Progenitor cell of endocrine pancreas (in vitro differentiated cells): ENCODE measurements around the gene TECPR2. TPM values are rescaled to one million over a fixed set of nuclear protein-coding genes. Genes with fewer than 3 reads are reported as not detected.

ENCODE experiments used
- DNase-seq: peaks from one replicate; pipeline ENCODE4 v3.0.0; 2021; ENCODE audit warnings: low spot score; ENCODE audit not compliant: unreplicated experiment
- H3K27ac Mint-ChIP-seq: 2 replicates; pipeline ENCODE4 v1.8.0; 2021; ENCODE audit warnings: mild to moderate bottlenecking, moderate library complexity, mixed read lengths
- H3K27me3 Mint-ChIP-seq: 2 replicates; pipeline ENCODE4 v1.8.0; 2021; ENCODE audit warnings: mixed read lengths
- H3K36me3 Mint-ChIP-seq: 2 replicates; pipeline ENCODE4 v1.8.0; 2022; ENCODE audit warnings: mixed read lengths; ENCODE audit not compliant: insufficient read depth
- H3K4me1 Mint-ChIP-seq: 2 replicates; pipeline ENCODE4 v1.8.0; 2021; ENCODE audit warnings: low read depth, mixed read lengths
- H3K4me3 Mint-ChIP-seq: 2 replicates; pipeline ENCODE4 v1.8.0; 2021; ENCODE audit warnings: low read depth, mild to moderate bottlenecking, moderate library complexity, mixed read lengths
- H3K9me3 Mint-ChIP-seq: 2 replicates; pipeline ENCODE4 v1.8.0; 2021; ENCODE audit warnings: low read depth, mixed read lengths
- long read RNA-seq: library from polyadenylated mRNA; unstranded; transcript quantifications from one replicate; pipeline ENCODE4 v2.0.0, GENCODE V29; 2020
- total RNA-seq: library from RNA; stranded (reverse); gene quantifications from 2 replicates; pipeline ENCODE4 v1.2.1, GENCODE V29; 2021
- TF ChIP-seq, protein P1 (sequence below): fragments of 200-600 bp; sonication (generic); IDR thresholded peaks from one replicate; pipeline ENCODE4 v1.5.0; 2021; ENCODE audit warnings: antibody characterized with exemption, mild to moderate bottlenecking; ENCODE audit not compliant: unreplicated experiment

The TECPR2 gene, protein sequence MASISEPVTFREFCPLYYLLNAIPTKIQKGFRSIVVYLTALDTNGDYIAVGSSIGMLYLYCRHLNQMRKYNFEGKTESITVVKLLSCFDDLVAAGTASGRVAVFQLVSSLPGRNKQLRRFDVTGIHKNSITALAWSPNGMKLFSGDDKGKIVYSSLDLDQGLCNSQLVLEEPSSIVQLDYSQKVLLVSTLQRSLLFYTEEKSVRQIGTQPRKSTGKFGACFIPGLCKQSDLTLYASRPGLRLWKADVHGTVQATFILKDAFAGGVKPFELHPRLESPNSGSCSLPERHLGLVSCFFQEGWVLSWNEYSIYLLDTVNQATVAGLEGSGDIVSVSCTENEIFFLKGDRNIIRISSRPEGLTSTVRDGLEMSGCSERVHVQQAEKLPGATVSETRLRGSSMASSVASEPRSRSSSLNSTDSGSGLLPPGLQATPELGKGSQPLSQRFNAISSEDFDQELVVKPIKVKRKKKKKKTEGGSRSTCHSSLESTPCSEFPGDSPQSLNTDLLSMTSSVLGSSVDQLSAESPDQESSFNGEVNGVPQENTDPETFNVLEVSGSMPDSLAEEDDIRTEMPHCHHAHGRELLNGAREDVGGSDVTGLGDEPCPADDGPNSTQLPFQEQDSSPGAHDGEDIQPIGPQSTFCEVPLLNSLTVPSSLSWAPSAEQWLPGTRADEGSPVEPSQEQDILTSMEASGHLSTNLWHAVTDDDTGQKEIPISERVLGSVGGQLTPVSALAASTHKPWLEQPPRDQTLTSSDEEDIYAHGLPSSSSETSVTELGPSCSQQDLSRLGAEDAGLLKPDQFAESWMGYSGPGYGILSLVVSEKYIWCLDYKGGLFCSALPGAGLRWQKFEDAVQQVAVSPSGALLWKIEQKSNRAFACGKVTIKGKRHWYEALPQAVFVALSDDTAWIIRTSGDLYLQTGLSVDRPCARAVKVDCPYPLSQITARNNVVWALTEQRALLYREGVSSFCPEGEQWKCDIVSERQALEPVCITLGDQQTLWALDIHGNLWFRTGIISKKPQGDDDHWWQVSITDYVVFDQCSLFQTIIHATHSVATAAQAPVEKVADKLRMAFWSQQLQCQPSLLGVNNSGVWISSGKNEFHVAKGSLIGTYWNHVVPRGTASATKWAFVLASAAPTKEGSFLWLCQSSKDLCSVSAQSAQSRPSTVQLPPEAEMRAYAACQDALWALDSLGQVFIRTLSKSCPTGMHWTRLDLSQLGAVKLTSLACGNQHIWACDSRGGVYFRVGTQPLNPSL (N-terminal part only)
- 33.2 and 34.2 TPM in 2 replicates for total RNA-seq
- long read RNA-seq, partial matches to known transcripts: 14 of 18 reads
- long read RNA-seq, other reads (novel, unspliced or antisense): 4 of 18 reads

DNA sequence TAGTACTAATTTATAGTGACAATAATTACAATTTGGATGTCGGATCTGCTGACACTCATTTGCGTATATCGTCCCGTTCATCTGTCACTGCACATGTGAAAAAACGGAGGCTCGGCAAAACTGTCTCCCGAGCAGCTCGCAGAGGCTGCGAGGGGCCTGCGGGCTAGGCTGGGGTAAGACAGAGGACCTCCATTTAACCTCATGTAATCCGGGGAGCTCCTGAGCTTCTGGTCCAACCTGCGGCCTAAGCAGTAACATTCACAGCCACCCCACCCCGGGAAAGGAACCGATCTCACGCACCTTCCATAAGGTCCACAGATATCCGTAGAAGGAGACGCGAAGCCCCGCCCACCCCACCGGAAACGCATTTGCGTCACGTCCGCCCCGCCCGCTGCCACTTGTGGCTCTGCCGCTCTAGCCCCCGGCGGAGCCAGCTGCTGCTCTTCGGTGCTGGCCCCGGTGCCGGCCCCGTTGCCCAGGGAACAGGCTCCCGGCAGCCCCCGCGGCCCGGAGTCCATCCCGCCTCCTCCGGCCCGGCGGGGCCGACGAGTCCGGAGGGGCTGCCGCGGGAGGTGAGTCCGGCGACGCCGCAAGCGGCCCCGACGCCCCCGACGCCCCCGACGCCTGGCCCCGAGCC, at the start of gene TECPR2, which contains the start of gene CINP:
TECPR2 (plus strand) TSS at position 397 of the 637 bp plus-strand sequence. CDS start 13,781 bp downstream, outside the sequence.
CINP (minus strand) TSS at position 346 of the 637 bp plus-strand sequence; CDS start at position 307, 39 bp downstream.
- H3K36me3 Mint-ChIP-seq: no peaks in the 10 kb centered on the region
- H3K27ac Mint-ChIP-seq: peak within 1 kb of the TSS; percentile 94
- TF ChIP-seq, protein P1, sequence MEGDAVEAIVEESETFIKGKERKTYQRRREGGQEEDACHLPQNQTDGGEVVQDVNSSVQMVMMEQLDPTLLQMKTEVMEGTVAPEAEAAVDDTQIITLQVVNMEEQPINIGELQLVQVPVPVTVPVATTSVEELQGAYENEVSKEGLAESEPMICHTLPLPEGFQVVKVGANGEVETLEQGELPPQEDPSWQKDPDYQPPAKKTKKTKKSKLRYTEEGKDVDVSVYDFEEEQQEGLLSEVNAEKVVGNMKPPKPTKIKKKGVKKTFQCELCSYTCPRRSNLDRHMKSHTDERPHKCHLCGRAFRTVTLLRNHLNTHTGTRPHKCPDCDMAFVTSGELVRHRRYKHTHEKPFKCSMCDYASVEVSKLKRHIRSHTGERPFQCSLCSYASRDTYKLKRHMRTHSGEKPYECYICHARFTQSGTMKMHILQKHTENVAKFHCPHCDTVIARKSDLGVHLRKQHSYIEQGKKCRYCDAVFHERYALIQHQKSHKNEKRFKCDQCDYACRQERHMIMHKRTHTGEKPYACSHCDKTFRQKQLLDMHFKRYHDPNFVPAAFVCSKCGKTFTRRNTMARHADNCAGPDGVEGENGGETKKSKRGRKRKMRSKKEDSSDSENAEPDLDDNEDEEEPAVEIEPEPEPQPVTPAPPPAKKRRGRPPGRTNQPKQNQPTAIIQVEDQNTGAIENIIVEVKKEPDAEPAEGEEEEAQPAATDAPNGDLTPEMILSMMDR: no peak
- DNase-seq: peak; percentile 92
- H3K27me3 Mint-ChIP-seq: no peaks in the 10 kb centered on the region
- no peaks in the 10 kb centered on the region for H3K9me3 Mint-ChIP-seq
- H3K4me1 Mint-ChIP-seq: peaks cover 15% of the 10 kb centered on the region
- H3K4me3 Mint-ChIP-seq: peak within 1 kb of the TSS; percentile 96

DNA sequence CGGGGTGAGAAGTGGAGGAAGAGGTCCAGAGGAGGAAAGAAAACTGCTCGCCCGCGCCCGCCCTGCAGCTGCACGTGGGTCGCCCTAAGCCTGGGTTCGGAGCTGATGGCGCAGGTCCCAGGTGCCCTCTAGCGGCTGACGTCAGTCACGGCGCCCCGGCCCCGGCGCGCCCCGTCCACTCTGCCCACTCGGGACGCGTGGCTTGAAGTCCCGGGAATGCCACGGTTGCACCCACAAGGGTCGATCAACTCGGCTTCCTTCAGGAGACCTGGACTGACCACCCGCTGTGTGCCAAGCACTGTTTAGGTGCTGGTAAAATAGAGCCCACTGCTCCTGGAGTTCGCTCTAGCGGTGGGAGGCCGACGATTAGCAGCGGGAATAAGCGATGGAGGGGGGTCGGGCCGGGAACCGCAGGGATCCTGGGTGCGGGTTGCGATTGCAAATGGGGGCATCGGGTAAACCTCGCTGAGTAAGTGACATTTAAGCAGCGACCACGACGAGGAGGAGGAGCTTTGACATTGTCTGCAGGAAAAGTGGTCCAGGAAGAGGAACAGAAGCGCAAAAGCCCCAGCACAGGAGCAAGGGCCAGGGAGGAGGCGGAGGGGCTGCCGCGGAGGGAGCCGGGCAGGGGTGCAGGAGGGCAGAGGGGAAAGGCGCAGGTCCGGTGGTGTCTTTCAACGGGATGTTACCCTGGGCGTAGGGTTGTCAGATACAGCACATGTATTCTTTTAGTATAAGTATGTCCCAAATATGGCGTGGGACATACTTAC, 48.3 kb upstream of the TECPR2 start:
- TF ChIP-seq, protein P1: peak; percentile 99
- Mint-ChIP-seq H3K27ac (no peak overlapping the region), H3K4me1 (peaks cover 19% of the 10 kb centered on the region)

DNA sequence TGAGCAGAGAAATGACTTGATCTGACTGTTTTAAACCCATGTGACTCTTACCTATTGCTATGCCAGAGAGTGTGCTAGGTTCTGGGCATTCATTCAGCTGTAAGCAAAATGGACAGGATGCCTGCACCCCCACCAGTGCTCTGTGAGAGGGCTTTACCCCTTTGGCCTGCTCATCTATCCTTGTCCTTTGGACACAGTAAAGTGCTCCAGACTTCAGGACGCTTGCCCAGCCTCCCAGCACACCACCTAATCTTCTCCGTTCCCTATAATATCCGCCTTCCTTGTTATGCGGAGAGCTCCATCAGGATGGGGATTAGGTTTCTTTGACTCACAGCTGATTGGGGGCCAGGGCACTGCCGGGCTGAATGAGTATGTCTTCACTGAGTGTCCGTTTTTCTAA, 47.6 kb upstream of the TECPR2 start:
- H3K27ac Mint-ChIP-seq: no peak overlapping the region
- H3K4me1 Mint-ChIP-seq: peaks cover 19% of the 10 kb centered on the region
- no peaks in the 10 kb centered on the region for H3K36me3 Mint-ChIP-seq
- TF ChIP-seq, protein P1: no peak
- no peak for DNase-seq
- peak overlapping the region; percentile 77 for H3K4me3 Mint-ChIP-seq
- peaks cover 10% of the 10 kb centered on the region for H3K27me3 Mint-ChIP-seq
- H3K9me3 Mint-ChIP-seq: no peaks in the 10 kb centered on the region

More for the DNA sequence above, 48.3 kb upstream of the TECPR2 start:
- DNase-seq: peak; percentile 71
- H3K9me3 Mint-ChIP-seq: no peaks in the 10 kb centered on the region
- H3K4me3 Mint-ChIP-seq: peak overlapping the region; percentile 77
- peaks cover 10% of the 10 kb centered on the region for H3K27me3 Mint-ChIP-seq
- no peaks in the 10 kb centered on the region for H3K36me3 Mint-ChIP-seq

DNA sequence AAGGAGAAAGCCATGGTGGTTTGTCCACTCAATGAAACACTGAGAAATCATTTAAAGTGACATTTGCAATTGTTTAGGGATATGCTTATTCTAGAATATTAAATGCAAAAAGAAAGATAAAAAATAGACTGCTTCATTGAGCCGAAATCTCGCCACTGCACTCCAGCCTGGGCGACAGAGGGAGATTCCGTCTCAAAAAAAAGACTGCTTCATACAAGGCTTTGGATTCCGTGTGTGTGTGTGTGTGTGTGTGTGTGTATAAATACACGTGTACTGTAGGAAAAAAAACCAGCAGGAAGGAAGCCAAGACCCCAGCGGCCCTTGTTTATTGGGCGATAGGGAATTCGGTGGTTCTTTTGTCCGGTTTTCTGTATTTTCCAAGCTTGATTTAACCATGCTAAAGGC, 46.4 kb upstream of the TECPR2 start:
- no peaks in the 10 kb centered on the region for H3K36me3 Mint-ChIP-seq
- TF ChIP-seq, protein P1: no peak
- H3K27me3 Mint-ChIP-seq: peaks cover 10% of the 10 kb centered on the region
- H3K4me1 Mint-ChIP-seq: peaks cover 21% of the 10 kb centered on the region
- H3K9me3 Mint-ChIP-seq: no peaks in the 10 kb centered on the region
- H3K27ac Mint-ChIP-seq: peak overlapping the region; percentile 98
- DNase-seq: no peak
- H3K4me3 Mint-ChIP-seq: peak overlapping the region; percentile 93
